Forelimb muscle (tissue), 1 donor: ENCODE data around the gene TXNDC15. TPM values are rescaled to one million over a fixed set of nuclear protein-coding genes. Genes with fewer than 3 reads are reported as not detected.
"Not testable (repeated sequence)": the region's sequence is repeated elsewhere in the genome, so short reads cannot be mapped to it uniquely, and the experiment has no call there.

ENCODE experiments used
- DNase-seq: peaks from one replicate; pipeline ENCODE4 v3.0.0-alpha.2; 2013; ENCODE audit warnings: low read depth
- polyA plus RNA-seq: library from polyadenylated mRNA; unstranded; fragments of 120-200 nt; gene quantifications from one replicate; pipeline ENCODE4 v1.2.1, GENCODE V29; 2013; ENCODE audit not compliant: insufficient read length

Gene TXNDC15
- 68.1 TPM for polyA plus RNA-seq

GRCh38 chr5:134873987-134874830 lies at the start of gene TXNDC15:
Gene TXNDC15, plus strand, starts transcription at chr5:134874371. Its CDS starts 57 bp downstream, at chr5:134874428.
- DNase-seq = peak; percentile 78

GRCh38 chr5:134824681-134825080 lies 49.5 kb upstream of the TXNDC15 start:
- DNase-seq = no peak

DNA sequence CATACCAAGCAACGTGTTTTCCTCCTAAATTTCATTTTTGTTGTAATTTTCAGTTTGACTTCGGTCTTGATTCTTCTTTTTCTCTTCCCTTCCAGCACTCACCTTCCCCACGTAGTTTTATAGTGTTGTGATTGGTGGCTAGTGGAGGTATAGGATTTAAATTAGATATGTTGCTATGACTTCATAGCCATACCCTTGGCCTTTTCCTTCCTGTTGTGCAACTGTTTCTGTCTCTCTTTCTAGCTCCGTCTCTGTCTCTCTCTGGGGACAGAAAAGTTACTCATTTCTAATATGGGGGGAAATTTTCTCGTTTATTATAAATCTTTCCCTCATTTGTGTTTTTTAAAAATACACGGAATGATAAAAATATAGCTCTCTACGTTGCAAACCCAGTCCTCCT lies 49.0 kb upstream of the TXNDC15 start:
- no peak for DNase-seq

DNA sequence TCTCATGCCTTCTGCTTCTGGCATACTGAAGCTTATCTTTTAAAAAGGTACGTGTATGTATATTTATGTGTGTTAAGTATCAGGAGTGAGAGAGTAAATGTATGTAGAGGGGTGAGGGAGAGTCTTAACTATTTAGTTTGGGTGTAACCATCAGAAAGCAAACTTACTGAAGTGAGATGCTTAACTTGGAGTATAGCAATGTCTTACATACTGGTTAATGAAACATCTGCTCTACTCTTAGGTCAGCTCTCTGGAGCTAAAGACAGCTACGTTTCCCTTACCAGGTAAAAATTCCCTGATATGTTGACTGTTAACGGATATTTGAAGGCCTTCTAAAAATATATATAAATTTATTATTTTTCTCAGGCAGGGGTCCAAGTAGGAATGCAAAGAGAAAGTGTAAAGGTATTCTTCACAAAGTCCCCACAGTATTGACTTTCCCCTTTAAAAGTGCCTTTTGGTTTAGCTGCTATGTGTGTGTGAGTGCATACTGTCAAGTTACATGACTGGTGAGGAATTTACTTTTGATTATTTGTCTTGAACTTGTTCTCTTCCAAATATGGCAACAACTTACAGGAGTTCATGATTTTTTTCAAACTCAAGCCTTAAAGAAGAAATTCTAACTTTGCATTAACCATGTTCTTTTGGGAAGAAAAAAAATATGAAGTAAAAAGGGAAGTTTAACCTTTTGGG lies 40.7 kb upstream of the TXNDC15 start:
- no peak for DNase-seq

- no peak for DNase-seq
These were observed 38.5 kb upstream of the TXNDC15 start for GRCh38 chr5:134835623-134836022.

- no peak for DNase-seq
These were observed 36.5 kb upstream of the TXNDC15 start for GRCh38 chr5:134837530-134838181.

GRCh38 chr5:134838361-134838760 lies 35.8 kb upstream of the TXNDC15 start:
- DNase-seq = not testable (repeated sequence)

DNA sequence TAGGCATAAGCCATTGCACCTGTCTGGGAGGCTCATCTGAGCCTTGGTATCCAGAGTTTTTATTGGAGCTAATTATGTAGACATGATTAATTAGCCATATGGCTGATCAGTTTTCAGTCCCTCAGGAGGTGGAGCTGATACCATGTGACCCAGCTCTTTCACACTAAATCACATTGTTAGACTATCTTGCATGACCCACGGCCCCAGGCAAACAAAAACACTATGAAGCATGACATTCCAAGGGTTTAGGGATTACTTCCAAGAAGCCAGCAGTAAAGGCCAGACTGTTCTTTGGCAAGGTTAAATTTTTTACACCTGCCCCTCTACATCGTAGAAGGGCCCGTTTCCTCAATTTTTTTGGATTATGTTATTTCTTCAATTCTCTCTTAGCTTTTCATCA lies 33.4 kb upstream of the TXNDC15 start:
- no peak for DNase-seq

DNA sequence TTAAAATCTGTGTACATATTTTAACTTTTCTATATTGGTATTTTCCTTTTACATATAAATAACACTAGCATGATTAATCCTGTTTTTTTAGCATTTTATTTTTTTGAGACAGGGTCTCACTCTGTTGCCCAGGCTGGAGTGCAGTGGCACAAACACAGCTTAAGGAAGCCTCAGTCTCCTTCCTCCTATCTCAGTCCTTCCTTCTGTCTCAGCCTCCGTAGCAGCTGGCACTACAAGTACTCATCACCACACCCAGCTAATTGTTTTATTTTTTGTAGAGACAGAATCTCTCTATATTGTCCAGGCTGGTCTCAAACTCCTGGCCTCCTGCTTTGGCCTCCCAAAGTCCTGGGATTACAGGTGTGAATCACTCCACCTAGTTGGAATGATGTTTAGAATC lies 29.9 kb upstream of the TXNDC15 start:
- no peak for DNase-seq

DNA sequence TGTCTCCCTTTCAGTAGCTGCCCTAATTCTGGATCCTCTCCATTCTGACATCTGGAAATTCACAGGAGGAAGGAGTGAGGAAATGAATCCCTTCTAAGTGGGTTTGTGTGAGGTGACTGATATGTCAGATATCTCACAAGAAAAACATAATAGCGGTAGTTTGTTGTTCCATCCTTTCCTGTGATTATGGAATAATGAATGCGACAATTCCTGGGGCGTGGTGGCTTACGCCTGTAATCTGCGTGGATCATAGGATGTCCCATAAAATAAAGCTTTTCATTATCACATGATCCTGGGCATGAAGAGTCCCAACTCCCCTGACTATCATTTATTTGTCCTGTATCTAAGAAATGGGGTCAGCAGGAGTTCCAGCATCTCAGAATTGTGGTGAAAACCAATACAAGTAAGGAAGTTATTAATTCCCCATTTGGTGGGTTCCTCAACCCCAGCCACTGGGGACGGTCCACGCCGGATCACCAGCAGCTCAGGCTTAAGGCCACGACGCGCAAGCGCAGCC lies 28.8 kb upstream of the TXNDC15 start:
- DNase-seq = no peak

GRCh38 chr5:134845852-134846640 lies 28.1 kb upstream of the TXNDC15 start, which contains the start of gene C5orf24:
Gene C5orf24, plus strand, starts transcription at chr5:134845968. Its CDS starts 8,933 bp downstream, at chr5:134854901.
- peak; percentile 90 for DNase-seq

DNA sequence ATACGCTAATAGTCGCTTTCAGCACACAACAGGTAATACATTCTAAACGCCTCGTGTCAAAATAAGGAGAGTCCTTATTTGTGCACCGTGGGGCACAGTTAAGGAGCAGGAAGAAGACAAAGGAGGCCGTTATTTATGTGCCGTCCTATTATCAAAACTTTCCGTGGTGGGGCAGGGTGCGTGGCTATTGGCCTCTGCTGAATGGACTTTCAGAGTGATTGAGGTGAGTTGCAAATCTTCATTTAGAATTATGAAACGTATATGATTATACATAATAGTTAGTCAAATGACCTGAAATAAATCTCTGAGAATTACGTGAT lies 27.6 kb upstream of the TXNDC15 start:
- no peak for DNase-seq

DNA sequence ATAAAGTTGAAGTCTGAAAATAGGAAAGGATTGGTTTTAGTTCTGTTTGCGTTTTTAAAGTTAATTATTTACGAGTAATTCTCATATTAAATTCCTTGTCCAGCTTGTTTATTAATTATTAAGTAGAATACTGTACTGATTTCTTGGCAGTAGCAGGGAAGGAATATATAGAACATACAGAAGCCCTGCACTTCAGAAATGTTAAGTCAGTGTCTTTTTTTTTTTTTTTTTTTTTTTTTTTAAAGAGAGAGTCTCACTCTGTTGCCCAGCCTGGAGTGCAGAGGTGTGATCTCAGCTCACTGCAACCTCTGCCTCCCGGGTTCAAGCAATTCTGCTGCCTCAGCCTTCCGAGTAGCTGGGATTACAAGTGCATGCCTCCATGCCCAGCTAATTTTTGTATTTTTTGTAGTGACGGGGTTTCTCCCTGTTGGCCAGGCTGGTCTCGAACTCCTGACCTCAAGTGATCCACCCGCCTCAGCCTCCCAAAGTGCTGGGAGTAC lies 24.7 kb upstream of the TXNDC15 start:
- not testable (repeated sequence) for DNase-seq

DNA sequence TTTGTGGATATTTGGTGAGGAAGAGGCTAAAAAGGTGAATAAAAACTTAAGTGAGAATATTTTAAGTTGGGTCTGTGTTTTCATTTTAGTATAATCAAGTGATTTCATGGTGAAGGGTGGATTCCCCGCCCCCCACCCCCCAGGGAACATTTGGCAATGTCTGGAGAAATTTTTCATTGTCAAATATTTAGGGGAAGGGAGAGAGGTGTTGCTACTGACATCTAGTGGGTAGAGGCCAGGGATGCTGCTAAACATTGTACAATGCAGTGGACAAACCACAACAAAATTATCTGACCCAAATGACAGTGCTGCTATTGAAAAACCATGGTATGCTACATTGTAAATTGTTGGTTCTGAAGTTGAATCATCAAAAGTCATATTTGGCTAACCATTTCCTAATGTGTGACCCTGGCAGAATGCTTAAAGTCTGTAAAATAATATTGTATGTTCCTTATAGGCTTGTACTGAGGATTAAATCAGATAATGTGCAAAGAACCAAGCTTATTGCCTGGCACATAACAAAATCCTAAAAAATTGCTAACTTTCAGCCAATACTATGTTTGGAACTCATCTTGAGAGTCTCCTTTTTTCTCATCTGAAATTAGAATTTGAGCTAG lies 22.8 kb upstream of the TXNDC15 start:
- no peak for DNase-seq

- DNase-seq = not testable (repeated sequence)
These were observed 17.7 kb upstream of the TXNDC15 start for GRCh38 chr5:134856465-134856864.

GRCh38 chr5:134857401-134857800 lies 16.8 kb upstream of the TXNDC15 start:
- DNase-seq = no peak

- no peak for DNase-seq
These were observed 9.5 kb upstream of the TXNDC15 start for GRCh38 chr5:134864707-134865106.

DNA sequence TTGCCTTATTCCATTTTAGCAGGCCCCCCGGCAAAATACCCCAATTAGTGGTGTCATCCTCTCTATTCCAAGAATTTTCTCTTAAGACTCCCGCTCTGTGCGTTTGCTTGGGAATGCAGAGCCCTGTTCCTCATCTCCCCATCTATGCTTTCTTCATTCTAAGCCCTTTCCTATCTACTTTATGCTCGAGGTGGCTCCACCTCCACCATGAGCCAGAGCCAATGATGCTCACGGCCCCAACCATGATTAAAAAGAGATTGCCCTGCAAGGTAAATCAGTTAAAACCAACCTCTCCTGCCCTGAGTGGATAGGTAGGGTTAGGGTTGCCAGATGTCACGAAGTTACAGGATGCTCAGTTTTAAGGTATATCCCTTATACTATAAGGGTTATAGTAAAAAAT lies 677 bp upstream of the TXNDC15 start:
- no peak for DNase-seq

DNA sequence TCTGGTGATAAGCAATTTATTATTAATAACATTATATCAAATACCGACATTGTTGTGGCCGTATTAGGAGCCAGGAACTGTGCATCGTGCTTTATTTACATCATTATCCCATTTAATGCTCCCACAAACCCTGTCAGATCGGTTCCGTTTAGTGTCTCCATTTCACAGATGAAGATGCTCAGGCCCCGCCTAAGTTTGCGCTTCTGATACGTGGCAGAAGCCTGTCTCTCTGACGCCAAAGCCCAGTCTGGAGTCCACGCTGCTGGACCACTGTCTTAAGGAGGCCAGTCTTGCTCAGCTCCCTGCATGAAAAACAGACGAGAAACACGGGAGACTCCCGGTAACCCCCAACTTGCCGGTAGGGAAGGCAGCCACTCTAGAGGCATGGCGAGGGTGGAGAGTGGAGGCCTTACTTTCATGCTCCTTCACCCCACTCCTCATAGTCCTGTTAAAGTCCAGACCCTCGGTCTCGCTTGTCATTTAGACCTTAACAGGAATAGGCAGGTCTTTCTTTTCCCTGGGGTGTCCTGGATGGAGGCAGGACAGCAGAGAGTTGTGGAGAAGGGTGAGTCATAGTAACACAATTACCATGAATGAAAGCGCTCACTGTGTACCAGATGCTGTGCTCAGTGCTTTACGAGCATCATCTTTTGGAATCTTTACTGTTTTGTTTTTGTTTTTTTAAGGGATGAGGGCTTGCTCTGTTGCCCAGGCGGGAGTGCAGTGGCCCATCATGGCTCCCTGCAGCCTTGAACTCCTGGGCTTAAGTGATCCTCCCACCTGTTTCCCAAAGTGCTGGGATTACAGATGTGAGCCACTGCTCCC lies 872 bp downstream of the TXNDC15 start:
- peak; percentile 83 for DNase-seq

- DNase-seq = no peak
These were observed 3.0 kb downstream of the TXNDC15 start for GRCh38 chr5:134877159-134877558.
